NCI-H1417 (cell line): ENCODE data around the gene RPL36AL.

Source experiments
- DNase-seq, 3 experiments: peaks; one replicate each; lab custom pipeline; 2025; lab: John Stamatoyannopoulos, UW

RPL36AL gene

DNA sequence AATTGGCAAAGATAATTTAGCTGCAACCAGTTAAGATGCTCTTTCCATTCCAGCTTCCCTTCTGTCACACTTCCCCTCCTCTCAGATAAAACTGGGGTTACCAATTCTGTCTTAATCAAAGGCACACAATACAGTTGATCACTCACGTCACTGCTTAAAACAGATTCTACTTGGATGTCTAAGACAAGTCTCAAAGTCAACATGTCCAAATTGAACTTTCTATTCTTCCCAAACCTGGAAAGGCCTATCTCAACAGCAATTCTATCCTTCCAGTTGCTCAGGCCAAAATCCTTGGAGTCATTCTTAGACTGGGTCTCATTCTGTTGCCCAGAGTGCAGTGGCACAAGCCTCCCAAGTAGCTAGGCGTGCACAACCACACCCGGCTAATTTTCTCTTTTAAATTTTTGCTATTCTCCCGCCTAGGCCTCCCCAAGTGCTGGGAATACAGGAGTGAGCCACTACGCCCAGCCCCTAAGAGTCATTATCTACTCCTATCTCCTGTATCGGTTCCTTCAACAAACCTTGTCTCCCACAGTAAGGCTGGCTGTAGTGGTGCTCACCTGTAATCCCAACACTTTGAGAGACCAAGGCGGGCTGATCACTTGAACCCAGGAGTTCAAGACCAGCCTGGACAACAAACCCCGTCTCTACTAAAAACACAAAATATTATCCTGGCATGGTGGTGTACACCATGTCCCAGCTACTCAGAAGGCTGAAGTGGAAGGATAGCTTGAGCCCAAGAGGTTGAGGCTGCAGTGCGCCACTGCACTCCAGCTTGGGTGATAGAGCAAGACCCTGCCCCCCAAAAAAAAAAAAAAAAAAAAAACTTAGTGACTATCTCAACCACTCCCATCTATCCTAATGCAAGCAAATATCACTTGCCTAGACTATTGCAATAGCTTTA, 39.0 kb downstream of the RPL36AL start:
- no peak for DNase-seq

GRCh38 chr14:49579841-49580240, 40.6 kb downstream of the RPL36AL start:
- no peak for DNase-seq

DNA sequence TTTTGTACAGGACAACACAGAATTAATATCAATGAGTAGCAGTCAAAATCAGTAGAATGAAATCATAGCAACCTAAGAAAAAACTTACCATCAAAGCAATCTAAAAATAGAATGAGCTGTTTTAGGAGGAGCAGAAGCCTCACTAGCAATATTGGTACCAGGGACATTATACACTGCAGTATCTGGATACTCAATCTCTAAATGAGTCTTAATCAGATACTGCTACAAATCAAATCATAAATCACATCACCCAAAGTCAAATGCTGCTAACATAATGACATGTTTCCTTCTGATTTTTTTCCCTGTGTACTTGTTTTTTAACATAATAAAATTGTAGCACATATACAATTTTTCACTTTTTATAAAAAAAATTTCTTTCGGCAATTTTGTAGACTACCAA, 42.3 kb downstream of the RPL36AL start:
- DNase-seq: no peak

DNA sequence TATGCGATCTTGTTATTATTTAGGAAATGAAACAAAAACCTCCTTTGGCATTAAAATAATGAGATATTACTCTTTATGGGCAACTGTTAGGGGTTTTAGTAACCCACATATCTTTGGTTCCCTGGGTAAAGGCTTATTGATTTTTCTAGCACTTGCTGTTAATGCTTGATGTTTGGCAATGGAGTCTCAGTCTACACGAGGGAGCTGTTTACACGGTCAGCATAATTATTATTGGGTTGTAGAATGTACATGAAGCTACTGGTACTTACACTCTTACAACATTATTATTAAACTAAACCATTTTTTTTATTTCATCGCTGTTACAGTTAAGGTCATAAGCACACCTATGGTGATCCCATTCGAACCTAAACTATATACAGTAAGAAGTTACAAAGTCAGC, 46.4 kb downstream of the RPL36AL start:
- DNase-seq: no peak

DNA sequence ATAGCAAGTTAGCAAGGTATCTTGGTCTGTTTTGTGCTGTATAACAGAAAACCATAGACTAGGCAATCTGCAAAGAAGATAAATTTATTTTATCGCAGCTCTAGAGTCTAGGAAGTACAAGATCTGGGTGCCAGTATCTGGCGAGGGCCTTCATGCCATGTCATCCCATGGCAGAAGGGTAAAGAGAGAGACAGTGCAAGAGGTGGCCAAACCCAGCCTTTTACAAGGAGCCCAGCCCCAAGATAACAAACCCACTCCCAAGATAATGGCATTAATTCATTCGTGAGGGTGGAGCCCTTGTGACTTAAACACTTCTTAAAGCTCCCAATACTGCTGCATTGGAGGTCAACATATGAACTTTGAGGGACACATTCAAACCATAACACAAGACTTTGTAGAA, 51.1 kb downstream of the RPL36AL start:
- no peak for DNase-seq
